Natural killer cell (primary cell): ENCODE data around the gene TMED10. TPM values are rescaled to one million over a fixed set of nuclear protein-coding genes. Genes with fewer than 3 reads are reported as not detected.

ENCODE experiments used
- ATAC-seq, 3 donors: fragments of 150-1000 bp in 2 of 3; fragments of 200-7000 bp in 1 of 3; cut with Tn5 transposase; 1 replicate in 1 of 3; 2 replicates in 2 of 3; pipeline ENCODE4 v1.10.0; 2021; ENCODE audit warnings: mild to moderate bottlenecking in 2 of 3, moderate library complexity in 2 of 3
- DNase-seq, 2 donors: peaks; one replicate each; pipeline versions ENCODE4 v3.0.0 to v3.0.0-alpha.2; 2013 to 2021; ENCODE audit warnings: mixed read lengths in 1 of 2
- H3K27ac ChIP-seq: one replicate; pipeline ENCODE4 v1.5.1; 2013; ENCODE audit warnings: mild to moderate bottlenecking, low read length
- H3K27me3 ChIP-seq: one replicate; pipeline ENCODE4 v1.6.1; 2013; ENCODE audit warnings: low read length; ENCODE audit not compliant: control insufficient read depth, insufficient read depth
- H3K36me3 ChIP-seq: one replicate; pipeline ENCODE4 v1.6.1; 2013; ENCODE audit warnings: low read length; ENCODE audit not compliant: control insufficient read depth, insufficient read depth
- H3K4me1 ChIP-seq: one replicate; pipeline ENCODE4 v1.6.1; 2013; ENCODE audit warnings: low read length; ENCODE audit not compliant: control insufficient read depth, insufficient read depth
- H3K4me3 ChIP-seq: one replicate; pipeline ENCODE4 v1.5.1; 2013; ENCODE audit warnings: low read length
- H3K9me3 ChIP-seq: one replicate; pipeline ENCODE4 v1.6.1; 2013; ENCODE audit warnings: low read length; ENCODE audit not compliant: control insufficient read depth, insufficient read depth
- H3K27ac Mint-ChIP-seq, 2 donors: one replicate each; pipeline ENCODE4 v1.8.0; 2022; ENCODE audit warnings: mild to moderate bottlenecking in 2 of 2, mixed read lengths in 2 of 2, moderate library complexity in 1 of 2
- H3K27me3 Mint-ChIP-seq, 2 donors: one replicate each; pipeline ENCODE4 v1.8.0; 2022; ENCODE audit warnings: low read depth in 2 of 2, mixed read lengths in 2 of 2
- H3K36me3 Mint-ChIP-seq: one replicate; pipeline ENCODE4 v1.8.0; 2022; ENCODE audit warnings: mixed read lengths
- H3K4me1 Mint-ChIP-seq, 2 donors: one replicate each; pipeline ENCODE4 v1.8.0; 2022; ENCODE audit warnings: mixed read lengths in 2 of 2
- H3K4me3 Mint-ChIP-seq: one replicate; pipeline ENCODE4 v1.8.0; 2022; ENCODE audit warnings: mild to moderate bottlenecking, moderate library complexity, mixed read lengths
- H3K9me3 Mint-ChIP-seq, 2 donors: one replicate each; pipeline ENCODE4 v1.8.0; 2022; ENCODE audit warnings: mixed read lengths in 2 of 2
- CTCF ChIP-seq: fragments of 200-600 bp; IDR thresholded peaks from one replicate; pipeline ENCODE4 v1.8.0; 2022; ENCODE audit warnings: antibody characterized with exemption
- WGBS: methylation state at CpG from one replicate; pipeline ENCODE4 v1.1.7; 2013; ENCODE audit warnings: missing lambda C conversion rate; ENCODE audit not compliant: insufficient coverage; 5-methylcytosine and 5-hydroxymethylcytosine counted together
- intact Hi-C: fragments of 100-400 bp; cut with micrococcal nuclease; formaldehyde crosslinking; loops from one replicate; pipeline ENCODE4 v1.14.2; 2022
- total RNA-seq, 4 donors: library from RNA; stranded (reverse); fragments of 120-200 nt in 1 of 4; gene quantifications; one replicate each; pipeline versions ENCODE4 v1.2.3 to v1.2.4, GENCODE V29; 2013 to 2022

Gene TMED10
- total RNA-seq, 3 donors from 2014 or later (not counting 1 experiment from before 2014, with no cell fraction given): 216 to 244 (median 231) TPM

GRCh38 chr14:75143761-75144527 lies 32.5 kb downstream of the TMED10 start:
- no peaks in the 10 kb centered on the region for H3K9me3 ChIP-seq
- no peaks in the 10 kb centered on the region for H3K27me3 ChIP-seq
- H3K36me3 ChIP-seq: peaks cover 6% of the 10 kb centered on the region
- H3K4me1 ChIP-seq: peaks cover 42% of the 10 kb centered on the region
- no peak for DNase-seq
- WGBS: 89% methylated on average over 9 of the region's 9 CpGs
- H3K4me3 ChIP-seq: no peak overlapping the region
- ATAC-seq: no peak
- intact Hi-C loops: no loop called here
- H3K9me3 Mint-ChIP-seq: no peaks in the 10 kb centered on the region
- no peak for TF ChIP-seq CTCF
- H3K4me1 Mint-ChIP-seq: peaks cover 64 to 70% of the 10 kb centered on the region in 2 donors
- no peak overlapping the region for H3K27ac ChIP-seq
- peaks cover 9% of the 10 kb centered on the region for H3K36me3 Mint-ChIP-seq
- peak overlapping the region; percentile 56 to 70 for H3K27ac Mint-ChIP-seq
- H3K4me3 Mint-ChIP-seq: no peak overlapping the region
- H3K27me3 Mint-ChIP-seq: no peaks in the 10 kb centered on the region

GRCh38 chr14:75142494-75142893 lies 33.9 kb downstream of the TMED10 start:
- H3K4me3 ChIP-seq: no peak overlapping the region
- intact Hi-C loops: no loop called here
- DNase-seq: no peak
- no peak for TF ChIP-seq CTCF
- H3K27ac ChIP-seq: no peak overlapping the region
- H3K27me3 ChIP-seq: no peaks in the 10 kb centered on the region
- H3K36me3 ChIP-seq: peaks cover 6% of the 10 kb centered on the region
- Mint-ChIP-seq H3K9me3 (no peaks in the 10 kb centered on the region), H3K4me3 (no peak overlapping the region), H3K27me3 (no peaks in the 10 kb centered on the region), H3K27ac (peak overlapping the region; percentile 83 to 85), H3K4me1 (peaks cover 74 to 75% of the 10 kb centered on the region in 2 donors), H3K36me3 (peaks cover 9% of the 10 kb centered on the region)
- H3K9me3 ChIP-seq: no peaks in the 10 kb centered on the region
- whole genome bisulfite sequencing: no CpG with 5 or more reads among the region's 1 CpG
- no peak for ATAC-seq
- H3K4me1 ChIP-seq: peaks cover 44% of the 10 kb centered on the region

- H3K27ac Mint-ChIP-seq: peak overlapping the region; percentile 83 to 85
- TF ChIP-seq CTCF: no peak
- Histone ChIP-seq H3K9me3 (no peaks in the 10 kb centered on the region), H3K27me3 (no peaks in the 10 kb centered on the region), H3K27ac (no peak overlapping the region), H3K4me1 (peaks cover 39% of the 10 kb centered on the region), H3K36me3 (peaks cover 6% of the 10 kb centered on the region), H3K4me3 (no peak overlapping the region)
- peaks cover 9% of the 10 kb centered on the region for H3K36me3 Mint-ChIP-seq
- peaks cover 69 to 70% of the 10 kb centered on the region in 2 donors for H3K4me1 Mint-ChIP-seq
- intact Hi-C loops: no loop called here
- no peaks in the 10 kb centered on the region for H3K9me3 Mint-ChIP-seq
- ATAC-seq (peak in 2 of 3 donors; percentile 28 to 41), DNase-seq (peak in 1 of 2 donors; percentile 67)
- no peaks in the 10 kb centered on the region for H3K27me3 Mint-ChIP-seq
- H3K4me3 Mint-ChIP-seq: no peak overlapping the region
Observed at GRCh38 chr14:75141967-75142366, 34.4 kb downstream of the TMED10 start.
